ENCODE results near the gene PEA15.

DNA sequence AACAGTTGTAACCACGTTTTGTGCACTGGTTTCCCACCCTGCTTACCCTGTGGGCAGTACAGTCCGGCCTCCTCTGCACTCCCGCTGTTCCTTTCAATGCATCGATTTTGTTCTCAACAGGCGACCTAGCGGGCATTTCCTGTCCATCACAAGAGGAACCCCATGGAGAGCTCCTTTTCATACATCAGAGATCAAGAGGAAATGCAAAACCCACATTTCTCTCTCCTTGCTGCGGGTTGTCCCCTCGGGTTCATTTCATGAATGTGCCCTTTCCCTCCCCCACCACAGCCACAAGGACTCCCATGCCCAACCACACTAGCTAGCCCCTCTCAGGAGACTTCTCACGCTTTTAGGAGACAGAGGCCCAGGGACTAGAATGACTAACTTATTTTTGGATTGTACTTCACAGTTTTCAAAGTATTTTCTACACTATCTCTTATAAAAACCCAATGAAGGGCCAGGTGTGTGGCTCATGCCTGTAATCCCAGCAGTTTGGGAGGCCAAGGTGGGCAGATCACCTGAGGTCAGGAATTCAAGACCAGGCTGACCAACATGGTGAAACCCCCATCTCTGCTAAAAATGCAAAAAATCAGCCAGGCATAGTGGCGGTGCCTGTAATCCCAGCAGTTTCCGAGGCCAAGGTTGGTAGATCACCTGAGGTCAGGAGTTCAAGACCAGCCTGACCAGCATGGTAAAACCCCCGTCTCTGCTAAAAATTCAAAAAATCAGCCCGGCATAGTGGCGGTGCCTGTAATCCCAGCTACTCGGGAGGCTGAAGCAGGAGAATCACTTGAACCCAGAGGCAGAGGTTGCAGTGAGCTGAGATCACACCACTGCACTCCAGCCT is 35.4 kb upstream of the PEA15 start:
- TF ChIP-seq POLR2AphosphoS5 (IDR thresholded peaks at IDR 0.05) = no peak
- TF ChIP-seq, protein P1, sequence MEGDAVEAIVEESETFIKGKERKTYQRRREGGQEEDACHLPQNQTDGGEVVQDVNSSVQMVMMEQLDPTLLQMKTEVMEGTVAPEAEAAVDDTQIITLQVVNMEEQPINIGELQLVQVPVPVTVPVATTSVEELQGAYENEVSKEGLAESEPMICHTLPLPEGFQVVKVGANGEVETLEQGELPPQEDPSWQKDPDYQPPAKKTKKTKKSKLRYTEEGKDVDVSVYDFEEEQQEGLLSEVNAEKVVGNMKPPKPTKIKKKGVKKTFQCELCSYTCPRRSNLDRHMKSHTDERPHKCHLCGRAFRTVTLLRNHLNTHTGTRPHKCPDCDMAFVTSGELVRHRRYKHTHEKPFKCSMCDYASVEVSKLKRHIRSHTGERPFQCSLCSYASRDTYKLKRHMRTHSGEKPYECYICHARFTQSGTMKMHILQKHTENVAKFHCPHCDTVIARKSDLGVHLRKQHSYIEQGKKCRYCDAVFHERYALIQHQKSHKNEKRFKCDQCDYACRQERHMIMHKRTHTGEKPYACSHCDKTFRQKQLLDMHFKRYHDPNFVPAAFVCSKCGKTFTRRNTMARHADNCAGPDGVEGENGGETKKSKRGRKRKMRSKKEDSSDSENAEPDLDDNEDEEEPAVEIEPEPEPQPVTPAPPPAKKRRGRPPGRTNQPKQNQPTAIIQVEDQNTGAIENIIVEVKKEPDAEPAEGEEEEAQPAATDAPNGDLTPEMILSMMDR (IDR thresholded peaks at IDR 0.05) = no peak
